Raji (cell line): ENCODE results near the gene CCN2.

Source experiments
- POLR2A ChIP-seq: IDR thresholded peaks from 2 replicates; pipeline ENCODE4 v1.6.1; 2011; ENCODE audit warnings: low read depth, low read length, control low read depth; ENCODE audit not compliant: insufficient read depth

The CCN2 gene, protein sequence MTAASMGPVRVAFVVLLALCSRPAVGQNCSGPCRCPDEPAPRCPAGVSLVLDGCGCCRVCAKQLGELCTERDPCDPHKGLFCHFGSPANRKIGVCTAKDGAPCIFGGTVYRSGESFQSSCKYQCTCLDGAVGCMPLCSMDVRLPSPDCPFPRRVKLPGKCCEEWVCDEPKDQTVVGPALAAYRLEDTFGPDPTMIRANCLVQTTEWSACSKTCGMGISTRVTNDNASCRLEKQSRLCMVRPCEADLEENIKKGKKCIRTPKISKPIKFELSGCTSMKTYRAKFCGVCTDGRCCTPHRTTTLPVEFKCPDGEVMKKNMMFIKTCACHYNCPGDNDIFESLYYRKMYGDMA

DNA sequence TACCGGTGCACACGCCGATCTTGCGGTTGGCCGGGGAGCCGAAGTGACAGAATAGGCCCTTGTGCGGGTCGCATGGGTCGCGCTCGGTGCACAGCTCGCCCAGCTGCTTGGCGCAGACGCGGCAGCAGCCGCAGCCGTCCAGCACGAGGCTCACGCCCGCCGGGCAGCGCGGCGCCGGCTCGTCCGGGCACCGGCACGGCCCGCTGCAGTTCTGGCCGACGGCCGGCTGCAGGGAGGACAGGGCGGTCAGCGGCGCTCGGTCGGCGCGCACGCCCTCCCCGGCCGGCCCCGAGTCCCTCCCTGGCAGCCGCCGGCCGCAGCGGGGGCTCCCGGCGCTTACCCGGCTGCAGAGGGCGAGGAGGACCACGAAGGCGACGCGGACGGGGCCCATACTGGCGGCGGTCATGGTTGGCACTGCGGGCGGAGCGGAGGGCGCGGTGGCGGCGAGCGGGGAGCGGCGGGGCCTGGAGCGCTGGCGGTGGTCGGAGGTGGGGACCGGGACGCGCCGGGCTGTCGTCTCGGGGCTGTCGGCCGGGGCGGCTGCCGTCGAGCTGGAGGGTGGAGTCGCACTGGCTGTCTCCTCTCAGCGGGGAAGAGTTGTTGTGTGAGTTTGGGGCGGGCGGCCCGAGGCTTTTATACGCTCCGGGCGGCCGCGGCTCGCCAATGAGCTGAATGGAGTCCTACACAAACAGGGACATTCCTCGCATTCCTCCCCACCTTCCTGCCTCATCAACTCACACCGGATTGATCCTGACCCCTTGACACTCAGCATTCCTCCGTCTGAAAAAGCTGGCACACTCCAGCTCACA lies at the start of gene CCN2:
Gene CCN2 (minus strand): TSS at position 606 of the 809 bp plus-strand sequence. CDS start 200 bp downstream, at position 406.
- TF ChIP-seq POLR2A = no peak

DNA sequence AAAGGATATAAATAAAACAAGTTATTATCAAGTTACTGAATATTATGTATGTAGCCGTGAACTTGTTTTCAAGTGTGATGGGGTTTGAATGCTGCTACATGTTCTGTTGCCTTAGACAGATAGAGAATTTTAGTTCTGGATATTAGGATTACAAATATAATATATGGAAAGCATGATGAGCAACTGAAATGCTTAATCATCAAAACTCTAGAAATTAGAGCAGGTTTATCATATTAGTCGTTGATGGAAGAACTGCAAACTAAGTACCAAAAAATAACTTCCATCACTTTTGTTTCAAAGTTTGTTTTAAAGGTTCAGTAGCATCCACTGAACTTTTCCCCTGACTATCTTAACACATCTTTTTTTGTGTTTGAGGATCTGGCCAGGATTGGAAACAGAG lies 49.1 kb upstream of the CCN2 start:
- no peak for TF ChIP-seq POLR2A

DNA sequence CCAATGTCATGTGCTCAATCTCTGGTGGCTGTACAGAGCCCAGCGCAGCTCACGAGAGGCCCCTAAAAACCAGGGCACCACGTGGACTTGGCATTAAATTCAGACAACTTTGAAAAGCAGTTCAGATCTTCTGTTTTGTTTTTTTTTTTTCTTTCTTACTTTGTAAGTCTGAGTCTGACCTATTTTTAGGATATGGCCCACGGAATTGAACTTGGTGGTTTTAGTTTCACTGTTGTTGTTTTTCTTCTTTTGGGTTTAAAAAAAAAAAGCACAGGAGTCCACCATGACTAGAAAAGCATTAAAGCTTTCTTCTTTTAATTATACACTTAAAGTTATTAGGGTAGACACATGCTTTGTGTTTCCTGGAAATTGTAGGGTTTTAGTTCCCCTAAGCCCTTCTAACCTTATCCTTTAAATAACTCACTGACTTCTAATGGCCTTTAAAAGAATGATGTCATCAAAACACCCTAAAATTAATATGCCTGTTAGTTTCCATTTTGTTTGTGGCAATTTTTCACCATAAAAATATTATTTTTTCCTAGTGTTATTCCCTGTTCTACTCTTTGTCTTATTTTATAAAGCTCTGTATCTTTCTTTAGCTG lies 48.5 kb upstream of the CCN2 start:
- TF ChIP-seq POLR2A = no peak

DNA sequence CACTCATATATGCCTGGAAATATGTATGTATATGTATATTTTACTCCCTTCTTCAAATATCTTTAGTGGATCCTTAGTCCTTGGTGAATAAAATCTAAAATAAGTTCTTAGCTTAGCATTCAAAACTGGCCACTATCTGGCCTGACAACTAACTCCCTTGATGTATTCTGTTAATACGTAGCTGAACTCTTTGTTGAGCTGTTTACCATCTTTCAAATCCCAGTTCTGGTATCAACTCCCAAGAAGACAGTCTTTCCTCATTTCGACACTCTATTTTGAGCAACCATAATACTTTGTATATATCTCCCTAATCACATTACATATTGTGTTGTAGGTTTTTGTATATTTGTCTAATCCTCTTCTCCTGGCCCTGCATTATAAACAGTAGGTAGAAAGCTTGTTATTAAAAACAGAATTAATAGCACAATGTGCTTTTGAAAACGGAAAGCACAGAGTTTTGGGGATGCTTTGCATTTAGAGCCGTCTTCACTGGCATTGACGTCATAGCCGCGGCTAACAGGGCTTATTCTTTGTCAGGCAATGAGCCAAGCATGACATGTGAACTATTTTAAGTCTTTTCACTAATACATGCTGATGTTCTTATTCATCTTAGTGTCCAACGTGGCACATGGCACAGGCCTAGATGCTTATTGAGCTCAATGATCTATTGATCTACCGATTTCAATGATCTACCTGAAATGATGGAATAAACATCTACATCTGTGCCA lies 47.2 kb upstream of the CCN2 start:
- TF ChIP-seq POLR2A = no peak

DNA sequence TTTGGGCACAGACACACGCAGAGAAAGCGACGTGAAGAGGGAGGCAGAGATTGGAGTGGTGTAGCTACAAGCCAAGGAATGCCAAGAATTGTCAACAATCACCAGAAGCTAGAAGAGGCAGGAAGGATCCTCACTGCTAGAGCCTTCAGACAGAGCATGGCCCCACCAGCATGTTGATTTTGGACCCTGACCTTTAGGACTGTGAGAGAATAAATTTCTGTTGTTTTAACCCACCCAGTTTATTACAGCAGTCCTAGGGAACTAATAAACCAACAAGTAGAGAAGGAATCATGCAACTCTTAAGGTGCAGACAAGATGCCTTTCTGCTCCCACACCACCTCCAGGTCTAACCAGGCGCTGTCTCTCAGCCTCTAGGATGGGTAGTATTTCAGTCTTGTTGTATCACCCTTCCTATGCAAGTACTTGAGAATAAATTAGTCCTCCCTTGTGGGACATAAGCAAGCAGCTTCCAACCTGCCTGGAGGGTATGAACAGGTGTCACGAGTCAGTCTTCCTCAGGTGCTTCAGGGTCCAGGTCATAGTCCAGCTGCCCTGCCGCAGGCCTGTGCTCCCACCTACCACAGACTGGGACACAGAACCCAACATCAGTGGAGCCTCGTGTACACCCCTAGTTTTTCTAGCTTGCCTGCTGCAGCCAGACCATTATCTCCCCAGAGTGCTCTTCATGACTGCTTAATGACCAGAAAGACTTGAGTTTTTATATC lies 46.4 kb upstream of the CCN2 start:
- no peak for TF ChIP-seq POLR2A

DNA sequence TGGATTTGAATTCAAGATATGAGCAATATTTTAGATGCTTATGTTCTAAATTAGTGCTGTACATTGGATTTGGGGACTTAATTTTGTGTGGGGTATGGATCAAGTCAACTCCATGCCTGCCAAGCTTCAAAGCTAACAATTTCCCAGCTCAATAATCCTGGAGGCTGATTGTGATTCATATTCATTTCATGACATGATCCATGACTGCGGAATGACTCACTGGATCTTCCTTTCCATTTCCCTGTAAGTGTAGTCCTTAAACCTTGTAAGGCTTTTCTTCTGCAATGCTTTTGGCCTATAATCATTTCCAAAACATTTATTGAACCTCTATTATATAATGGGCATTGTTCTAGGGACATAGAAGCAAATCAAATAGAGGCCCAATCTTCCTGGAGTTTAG lies 44.7 kb upstream of the CCN2 start:
- no peak for TF ChIP-seq POLR2A

DNA sequence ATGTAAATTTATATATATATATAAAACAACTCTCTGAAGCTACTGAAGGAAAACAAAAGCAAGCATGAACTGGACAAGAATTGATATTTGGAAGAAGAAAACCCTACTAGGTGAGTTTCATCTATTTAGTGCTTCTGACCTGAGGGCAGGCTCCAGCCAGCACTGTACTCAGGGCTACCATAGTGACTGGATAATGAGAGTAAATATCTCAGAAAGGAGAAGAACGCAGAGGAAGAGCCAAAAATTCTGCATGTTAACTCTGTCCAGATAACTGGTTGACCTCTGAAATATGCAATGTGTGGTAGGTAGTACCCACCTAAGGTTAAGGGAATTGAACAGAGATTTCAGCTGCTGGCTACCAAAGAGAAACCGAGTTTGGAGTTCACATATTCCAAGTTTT lies 41.4 kb upstream of the CCN2 start:
- TF ChIP-seq POLR2A = no peak

DNA sequence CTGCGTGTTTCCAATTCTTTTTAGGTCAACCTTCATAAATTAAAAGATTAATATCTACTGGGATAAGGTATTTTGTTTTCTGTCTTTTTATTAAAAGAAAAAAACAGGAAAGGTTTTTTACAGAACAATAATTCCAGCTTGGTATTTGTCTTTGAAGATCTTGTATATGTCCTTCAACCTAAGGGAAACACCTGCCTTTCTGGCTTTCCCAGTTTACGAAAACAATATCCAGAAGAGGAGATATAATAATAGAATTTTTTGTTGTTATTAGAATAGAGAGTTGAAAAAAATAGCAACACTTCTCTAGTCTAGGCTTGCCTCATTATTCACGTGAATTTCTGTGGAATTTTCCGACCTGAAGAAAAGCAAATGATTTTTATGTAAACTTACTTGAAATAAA lies 37.9 kb upstream of the CCN2 start:
- no peak for TF ChIP-seq POLR2A

DNA sequence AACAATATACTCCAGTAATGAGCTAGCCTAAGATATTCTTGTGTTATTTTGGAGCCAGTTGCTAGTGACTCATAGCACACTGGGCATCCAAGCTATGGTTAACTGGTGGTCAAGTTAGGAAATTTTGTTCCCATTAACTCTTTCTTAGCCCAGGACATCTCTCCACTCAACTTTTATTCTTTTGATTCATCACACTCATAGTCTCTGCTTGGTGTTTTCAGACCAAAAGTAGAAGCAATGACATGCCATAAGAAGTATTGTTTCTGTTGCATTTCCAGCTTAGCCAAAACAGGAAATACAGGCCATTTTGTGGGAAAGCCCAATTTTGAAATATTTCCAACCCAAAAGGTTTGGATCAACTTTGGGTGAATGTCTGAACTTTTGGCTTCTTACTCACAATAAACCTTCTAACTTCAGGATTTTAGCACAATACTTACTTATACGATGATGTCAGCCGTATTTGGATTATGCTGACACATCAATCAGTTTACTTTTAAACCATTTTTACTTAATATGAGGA lies 31.6 kb upstream of the CCN2 start:
- no peak for TF ChIP-seq POLR2A

DNA sequence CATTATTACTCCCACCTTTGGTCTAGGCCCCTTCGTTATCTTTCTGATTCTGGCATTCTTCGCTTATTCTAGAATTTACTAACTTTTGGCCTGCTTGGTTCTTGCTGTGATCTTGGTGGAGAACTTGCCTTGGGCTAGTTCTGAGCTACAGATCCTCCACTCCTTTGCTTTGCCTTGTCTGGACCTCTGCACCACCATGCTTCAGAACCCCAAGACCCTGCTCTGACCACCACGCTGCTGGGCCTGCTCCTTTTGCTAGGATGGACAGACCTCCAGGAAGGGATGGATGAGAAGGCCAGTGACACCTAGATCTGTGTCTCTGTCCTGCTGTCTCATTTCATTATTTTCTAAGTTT lies 30.4 kb upstream of the CCN2 start:
- TF ChIP-seq POLR2A = no peak

DNA sequence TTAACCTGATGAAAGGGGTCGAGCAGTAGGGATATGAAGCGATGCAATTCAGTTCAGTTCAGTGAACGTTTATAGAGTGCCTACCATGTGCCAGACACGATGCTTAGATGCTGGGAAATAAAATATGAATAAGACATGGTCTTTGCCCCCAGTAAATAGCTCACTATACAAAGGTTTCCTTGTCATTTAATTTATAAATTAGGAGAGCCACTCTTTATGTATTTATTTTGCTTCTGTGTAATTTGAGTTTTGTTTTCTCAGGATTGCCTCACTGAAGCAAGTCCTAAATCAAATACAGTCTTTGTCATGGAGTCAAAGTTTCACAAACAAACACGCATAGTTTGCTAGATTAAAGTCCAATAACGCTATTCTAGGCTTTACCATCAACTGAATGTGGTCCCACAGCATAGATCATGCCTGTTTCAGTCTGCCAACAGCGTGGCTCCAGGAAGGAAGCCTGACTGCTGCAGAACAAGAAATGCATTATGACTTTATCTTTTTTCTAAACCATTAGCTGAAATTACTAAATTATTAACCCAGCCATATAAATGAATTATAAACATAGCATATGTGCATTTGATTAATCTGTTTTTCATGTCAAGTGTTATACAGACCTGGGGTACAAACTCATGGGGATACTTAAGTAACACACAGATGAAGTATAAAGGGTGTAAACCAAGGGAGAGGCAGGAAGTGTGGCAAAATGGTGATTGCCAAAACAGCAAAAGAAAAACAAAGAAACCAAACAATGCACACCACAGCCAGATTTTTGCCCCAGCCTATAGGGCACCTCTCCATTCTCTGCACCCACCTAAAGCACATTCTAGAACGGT lies 29.8 kb upstream of the CCN2 start:
- TF ChIP-seq POLR2A = no peak

DNA sequence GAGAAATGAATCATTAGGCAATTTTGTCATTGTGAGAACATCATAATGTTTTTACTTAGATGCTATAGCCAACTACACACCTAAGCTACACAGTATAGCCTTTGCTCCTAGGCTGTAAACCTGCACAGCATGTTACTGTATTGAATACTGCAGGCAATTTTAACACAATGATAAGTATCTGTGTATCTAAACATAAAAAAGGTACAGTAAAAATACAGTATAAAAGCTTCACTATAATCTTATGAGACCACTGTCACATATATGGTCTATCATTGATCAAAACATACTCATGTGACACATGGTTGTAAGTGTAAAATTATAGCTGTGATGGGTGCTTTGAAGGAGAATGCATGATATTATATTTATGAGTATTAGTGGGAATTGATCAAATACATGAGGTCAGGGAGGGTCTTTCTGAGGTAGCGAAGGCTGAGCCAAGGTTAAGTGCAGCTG lies 29.2 kb upstream of the CCN2 start:
- TF ChIP-seq POLR2A = no peak

DNA sequence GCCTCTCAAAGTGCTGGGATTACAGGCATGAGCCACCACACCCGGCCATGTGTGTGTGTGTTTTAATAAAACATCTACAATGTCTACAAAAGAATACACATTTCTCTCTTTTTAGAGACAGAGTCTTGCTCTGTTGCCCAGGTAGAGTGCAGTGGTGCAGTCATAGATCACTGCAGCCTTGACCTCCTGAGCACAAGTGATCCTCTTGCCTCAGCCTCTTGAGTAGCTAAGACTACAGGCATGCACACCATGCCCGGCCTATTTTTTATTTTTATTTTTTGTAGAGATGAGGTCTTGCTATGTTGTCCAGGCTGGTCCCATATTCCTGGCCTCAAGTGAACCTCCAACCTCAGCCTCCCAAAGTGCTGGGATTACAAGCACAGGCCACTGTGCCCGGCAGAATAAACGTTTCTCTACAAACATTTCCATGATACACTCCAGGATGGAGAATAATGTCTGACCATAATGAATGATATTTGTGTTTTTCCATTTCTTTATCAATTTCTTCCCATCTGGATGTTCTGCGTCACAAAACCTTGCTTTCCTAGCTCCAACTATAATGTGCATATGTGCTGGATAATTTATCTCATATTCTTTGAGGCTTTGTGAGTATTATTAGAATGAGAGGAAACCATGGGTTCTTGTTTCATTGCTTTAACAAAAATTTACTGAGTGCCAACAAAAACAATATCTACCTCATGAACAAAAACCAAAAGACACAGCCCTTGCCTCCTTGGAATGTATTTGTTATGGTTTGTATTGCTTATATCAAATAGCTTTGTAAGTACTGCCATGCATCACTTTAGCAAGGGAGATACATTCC lies 28.6 kb upstream of the CCN2 start:
- TF ChIP-seq POLR2A = no peak
